Stimulated activated CD4-positive, alpha-beta T cell treated with anti-CD3 and anti-CD28 coated beads, Interleukin-1b, Interleukin-23, amount 100 ng/mL, for 24 hours (primary cell): ENCODE measurements around the gene RYR1.
A peak's percentile ranks its signal among the peaks of the same experiment; 100 is the strongest.

Experiments
- DNase-seq, 4 experiments: peaks; one replicate each; pipeline ENCODE4 v3.0.0-alpha.2; 2020; ENCODE audit warnings: low read depth in 4 of 4, low spot score in 1 of 4

RYR1 gene

GRCh38 chr19:38425810-38426466, 7.6 kb upstream of the RYR1 start, which contains the start of gene RASGRP4:
Gene RASGRP4 (minus strand): TSS chr19:38426219. CDS start chr19:38426091, 128 bp downstream.
- DNase-seq: peak in 2 of 4 experiments; percentile 36 to 51

- peak in 2 of 4 experiments; percentile 39 to 57 for DNase-seq
These were observed 6.3 kb upstream of the RYR1 start for GRCh38 chr19:38427035-38427677.

GRCh38 chr19:38429055-38429810, 4.3 kb upstream of the RYR1 start:
- DNase-seq: peak in 1 of 4 experiments; percentile 41

- no peak for DNase-seq
These were observed 3.7 kb upstream of the RYR1 start for GRCh38 chr19:38429811-38430156.

- DNase-seq: no peak
These were observed 2.6 kb upstream of the RYR1 start for GRCh38 chr19:38430931-38431330.

GRCh38 chr19:38434549-38435051, 1.1 kb downstream of the RYR1 start:
- no peak for DNase-seq

- DNase-seq: no peak
These were observed 3.8 kb downstream of the RYR1 start for GRCh38 chr19:38437295-38437694.

GRCh38 chr19:38437917-38438316, 4.4 kb downstream of the RYR1 start:
- no peak for DNase-seq

- DNase-seq: no peak
These were observed 7.1 kb downstream of the RYR1 start for GRCh38 chr19:38440592-38440991.

- no peak for DNase-seq
These were observed 8.3 kb downstream of the RYR1 start for GRCh38 chr19:38441657-38442348.

GRCh38 chr19:38442736-38443135, 9.2 kb downstream of the RYR1 start:
- no peak for DNase-seq

- DNase-seq: no peak
These were observed 10.0 kb downstream of the RYR1 start for GRCh38 chr19:38443458-38443999.

GRCh38 chr19:38444026-38444425, 10.5 kb downstream of the RYR1 start:
- DNase-seq: no peak

GRCh38 chr19:38445362-38445761, 11.9 kb downstream of the RYR1 start:
- DNase-seq: no peak

GRCh38 chr19:38448225-38448624, 14.7 kb downstream of the RYR1 start:
- no peak for DNase-seq

- DNase-seq: no peak
These were observed 16.0 kb downstream of the RYR1 start for GRCh38 chr19:38449518-38449917.

- no peak for DNase-seq
These were observed 17.5 kb downstream of the RYR1 start for GRCh38 chr19:38451036-38451435.

GRCh38 chr19:38451629-38452028, 18.1 kb downstream of the RYR1 start:
- DNase-seq: no peak

- peak in 1 of 4 experiments; percentile 21 for DNase-seq
These were observed 19.2 kb downstream of the RYR1 start for GRCh38 chr19:38452430-38453366.

GRCh38 chr19:38453596-38453995, 20.1 kb downstream of the RYR1 start:
- no peak for DNase-seq
